Measurements from ENCODE around the gene RPL32. TPM values are rescaled to one million over a fixed set of nuclear protein-coding genes. Genes with fewer than 3 reads are reported as not detected.
"Not testable (repeated sequence)": the region's sequence is repeated elsewhere in the genome, so short reads cannot be mapped to it uniquely, and the experiment has no call there.

The RPL32 gene
- total RNA-seq, 4 donors from 2014 or later = 373 to 937 (median 550) TPM

DNA sequence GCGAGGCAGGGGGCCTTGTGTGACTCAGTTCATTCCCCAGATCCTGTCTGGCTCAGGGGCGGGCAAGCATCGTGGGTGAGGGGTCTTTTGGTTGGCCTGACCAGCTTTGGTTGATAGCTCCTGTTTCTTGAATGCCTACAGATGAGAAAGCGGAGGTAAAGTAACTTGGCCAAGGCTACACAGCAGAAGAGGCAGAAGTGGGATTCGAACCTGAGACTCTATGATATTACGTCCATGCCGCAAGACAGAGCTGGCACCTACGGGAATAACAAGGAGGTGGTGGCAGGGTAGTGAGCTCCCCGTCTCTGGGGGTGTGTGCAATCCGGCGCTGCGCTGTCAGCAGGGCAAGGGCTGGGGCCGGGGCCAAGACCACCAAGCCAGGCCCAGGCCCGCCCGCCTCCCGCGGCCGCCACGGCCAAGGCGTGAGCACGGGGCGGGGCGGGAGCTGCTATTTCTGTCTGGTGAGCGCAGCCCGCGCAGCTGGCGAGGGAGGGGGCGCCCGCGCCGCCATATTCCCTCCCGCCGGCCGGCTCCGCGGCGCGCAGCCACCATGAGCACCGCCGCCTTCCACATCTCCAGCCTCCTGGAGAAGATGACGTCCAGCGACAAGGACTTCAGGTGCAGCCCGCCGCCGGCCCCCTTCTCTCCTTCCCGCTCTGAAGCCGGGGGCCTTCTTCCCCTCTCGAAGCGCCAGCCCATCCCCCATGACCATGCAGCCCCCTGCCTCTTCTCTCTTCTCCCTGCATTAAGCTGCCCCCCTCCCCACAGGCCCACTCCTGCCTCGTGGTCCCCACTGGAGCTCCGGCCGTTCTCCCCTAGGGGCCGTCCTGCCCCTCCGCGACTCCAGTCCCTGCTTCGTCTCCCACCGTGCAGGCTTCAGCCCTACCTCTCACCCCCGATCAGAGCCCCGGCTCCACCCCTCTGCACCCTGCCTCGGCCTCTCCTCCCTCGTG, 44.9 kb downstream of the RPL32 start, which contains the start of gene CAND2:
TSS of gene CAND2 (plus strand) at position 510 of the 953 bp plus-strand sequence. CDS start at position 551, 41 bp downstream.
- peaks cover 13% of the 10 kb centered on the region for H3K27me3 ChIP-seq
- in situ Hi-C loops (cut with MboI; ENCODE audit: low pct_ligation_motif_present in 1 of 4, low pct_unique_long_range_greater_than_20kb in 1 of 4, low sequenced_read_pairs in 3 of 4) = no loop called here
- H3K4me1 ChIP-seq = peaks cover 0 to 12% (median 9%) of the 10 kb centered on the region in 4 donors
- peak; percentile 56 for DNase-seq
- WGBS, 2 donors (ENCODE audit: low coverage in 1 of 2) = 0 to 14% methylated on average over 3 to 60 of the region's 61 CpGs
- TF ChIP-seq POLR2A (IDR thresholded peaks at IDR 0.05) (no peak), POLR2AphosphoS5 (IDR thresholded peaks at IDR 0.05) (peak in 1 of 3 donors; percentile 56)
- H3K4me3 ChIP-seq = peak within 1 kb of the TSS; percentile 44 to 61 (median 48)
- no peaks in the 10 kb centered on the region for H3K9me3 ChIP-seq
- peak within 1 kb of the TSS; percentile 76 to 91 (median 82) for H3K27ac ChIP-seq
- no peaks in the 10 kb centered on the region for H3K36me3 ChIP-seq
- intact Hi-C loops (cut with DNase I; ENCODE audit: low total_unique reads) = no loop called here

DNA sequence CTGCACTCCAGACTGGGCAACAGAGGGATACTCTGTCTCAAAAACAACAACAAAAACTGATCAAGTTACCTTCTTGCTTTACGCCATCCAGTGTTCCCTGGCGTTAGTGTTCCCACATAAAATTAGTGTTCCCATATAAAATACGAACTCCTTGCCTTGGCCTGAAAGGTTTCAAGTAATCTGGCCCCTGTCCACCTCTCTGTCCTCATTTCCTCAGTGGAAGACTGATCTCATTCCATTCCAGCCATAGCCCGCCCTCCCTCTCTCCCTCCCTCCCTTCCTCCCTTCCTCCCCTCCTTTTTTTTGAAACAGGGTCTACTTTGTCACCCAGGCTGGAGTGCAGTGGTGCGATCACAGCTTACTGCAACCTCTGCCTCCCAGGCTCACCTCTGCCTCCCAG, 47.7 kb downstream of the RPL32 start:
- peaks cover 0 to 12% (median 9%) of the 10 kb centered on the region in 4 donors for H3K4me1 ChIP-seq
- WGBS, 2 donors (ENCODE audit: low coverage in 1 of 2) = 80 to 91% methylated on average over 4 to 5 of the region's 5 CpGs
- in situ Hi-C loops (cut with MboI; ENCODE audit: low pct_ligation_motif_present in 1 of 4, low pct_unique_long_range_greater_than_20kb in 1 of 4, low sequenced_read_pairs in 3 of 4) (no loop called here), intact Hi-C loops (cut with DNase I; ENCODE audit: low total_unique reads) (no loop called here)
- DNase-seq = no peak
- no peak for TF ChIP-seq POLR2A (IDR thresholded peaks at IDR 0.05)
- TF ChIP-seq CTCF (IDR thresholded peaks at IDR 0.05) = no peak
- TF ChIP-seq POLR2AphosphoS5 (IDR thresholded peaks at IDR 0.05) = no peak
- TF ChIP-seq EP300 (IDR thresholded peaks at IDR 0.05; ENCODE audit: low read depth) = no peak
- H3K4me3 ChIP-seq = no peak overlapping the region
- H3K27ac ChIP-seq = no peak overlapping the region
- peaks cover 13% of the 10 kb centered on the region for H3K27me3 ChIP-seq
- no peaks in the 10 kb centered on the region for H3K36me3 ChIP-seq
- no peaks in the 10 kb centered on the region for H3K9me3 ChIP-seq

- no peaks in the 10 kb centered on the region for H3K36me3 ChIP-seq
- 83 to 90% methylated on average over 1 of the region's 1 CpG for WGBS, 2 donors (ENCODE audit: low coverage in 1 of 2)
- H3K9me3 ChIP-seq = no peaks in the 10 kb centered on the region
- H3K27ac ChIP-seq = no peak overlapping the region
- no peak overlapping the region for H3K4me3 ChIP-seq
- intact Hi-C loops (cut with DNase I; ENCODE audit: low total_unique reads) = no loop called here
- H3K27me3 ChIP-seq = peaks cover 8% of the 10 kb centered on the region
- peaks cover 0 to 8% (median 5%) of the 10 kb centered on the region in 4 donors for H3K4me1 ChIP-seq
- no peak for TF ChIP-seq POLR2A (IDR thresholded peaks at IDR 0.05)
- TF ChIP-seq CTCF (IDR thresholded peaks at IDR 0.05) = no peak
- no peak for TF ChIP-seq EP300 (IDR thresholded peaks at IDR 0.05; ENCODE audit: low read depth)
- TF ChIP-seq POLR2AphosphoS5 (IDR thresholded peaks at IDR 0.05) = no peak
- no peak for DNase-seq
- in situ Hi-C loops (cut with MboI; ENCODE audit: low pct_ligation_motif_present in 1 of 4, low pct_unique_long_range_greater_than_20kb in 1 of 4, low sequenced_read_pairs in 3 of 4) = no loop called here
These were observed 49.9 kb downstream of the RPL32 start for GRCh38 chr3:12791430-12791829.

DNA sequence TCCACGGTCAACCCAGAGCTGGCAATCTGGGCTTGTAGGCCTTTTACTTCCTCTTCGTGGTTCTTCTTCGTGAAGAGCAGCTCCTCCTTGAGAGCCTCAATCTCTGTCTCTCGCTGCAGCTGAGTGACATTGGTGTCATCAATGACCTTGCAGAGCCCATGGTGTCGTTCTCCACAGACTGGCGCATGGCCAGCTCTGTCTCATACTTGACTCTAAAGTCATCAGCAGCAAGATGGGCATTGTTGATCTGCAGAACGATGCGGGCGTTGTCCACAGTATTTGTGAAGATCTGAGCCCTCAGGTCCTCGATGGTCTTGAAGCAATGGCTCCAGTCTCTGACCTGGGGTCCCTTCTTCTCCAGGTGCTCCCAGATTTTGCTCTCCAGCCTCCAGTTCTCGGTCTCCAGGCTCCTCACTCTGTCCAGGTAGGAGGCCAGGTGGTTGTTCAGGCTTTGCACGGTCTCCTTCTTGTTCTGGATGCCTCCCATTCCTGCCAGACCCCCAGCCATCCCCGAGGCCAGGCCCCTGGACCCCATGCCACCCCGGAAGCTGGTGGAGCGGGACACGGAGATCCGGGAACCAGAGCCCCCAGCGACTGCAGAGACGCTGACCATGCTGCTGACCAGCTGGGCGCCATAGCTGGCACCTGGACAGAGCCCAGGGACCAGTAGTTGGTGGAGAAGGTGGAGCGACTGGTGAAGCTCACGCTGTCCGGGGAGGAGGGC, 53.2 kb downstream of the RPL32 start:
- DNase-seq; intact Hi-C loops (cut with DNase I; ENCODE audit: low total_unique reads); H3K27me3 ChIP-seq; H3K4me1 ChIP-seq; H3K9me3 ChIP-seq; H3K27ac ChIP-seq; H3K36me3 ChIP-seq; H3K4me3 ChIP-seq; in situ Hi-C loops (cut with MboI; ENCODE audit: low pct_ligation_motif_present in 1 of 4, low pct_unique_long_range_greater_than_20kb in 1 of 4, low sequenced_read_pairs in 3 of 4): not testable (repeated sequence)
- 80 to 86% methylated on average over 7 to 23 of the region's 23 CpGs for WGBS, 2 donors (ENCODE audit: low coverage in 1 of 2)

DNA sequence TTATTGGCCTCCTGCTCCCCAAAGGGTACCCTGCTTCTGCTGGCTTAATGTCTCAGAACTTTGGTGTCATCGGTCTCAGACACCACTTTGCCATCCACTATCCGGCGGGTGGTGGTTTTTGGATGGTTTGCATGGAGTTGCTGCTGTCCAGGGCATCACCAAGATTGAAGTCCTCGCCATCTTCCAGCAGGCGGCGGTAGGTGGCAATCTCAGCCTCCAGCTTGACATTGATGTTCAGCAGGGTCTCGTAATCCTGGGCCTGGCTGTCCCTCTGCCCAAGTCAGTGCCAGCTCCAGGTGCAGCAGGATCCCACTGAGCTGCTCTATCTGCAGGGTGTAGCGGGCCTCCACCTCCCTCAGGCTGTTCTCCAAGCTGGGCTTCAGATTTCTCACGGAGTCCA, 54.0 kb downstream of the RPL32 start:
- H3K9me3 ChIP-seq; H3K4me1 ChIP-seq; H3K36me3 ChIP-seq; intact Hi-C loops (cut with DNase I; ENCODE audit: low total_unique reads); H3K4me3 ChIP-seq; in situ Hi-C loops (cut with MboI; ENCODE audit: low pct_ligation_motif_present in 1 of 4, low pct_unique_long_range_greater_than_20kb in 1 of 4, low sequenced_read_pairs in 3 of 4); H3K27me3 ChIP-seq; H3K27ac ChIP-seq: not testable (repeated sequence)
- TF ChIP-seq CTCF (IDR thresholded peaks at IDR 0.05) (peak in 4 of 5 experiments; percentile 28 to 42 (median 30)), POLR2AphosphoS5 (IDR thresholded peaks at IDR 0.05) (peak in 1 of 3 donors; percentile 33)
- peak; percentile 59 for DNase-seq
- 59% methylated on average over 9 of the region's 9 CpGs; no CpG with 5 or more reads in 1 of the 2 donors for WGBS, 2 donors (ENCODE audit: low coverage in 1 of 2)
